ENCODE results near the gene PARP8.

GRCh38 chr5:50763351-50763750, 96.9 kb downstream of the PARP8 start:
- TF ChIP-seq, protein P1, sequence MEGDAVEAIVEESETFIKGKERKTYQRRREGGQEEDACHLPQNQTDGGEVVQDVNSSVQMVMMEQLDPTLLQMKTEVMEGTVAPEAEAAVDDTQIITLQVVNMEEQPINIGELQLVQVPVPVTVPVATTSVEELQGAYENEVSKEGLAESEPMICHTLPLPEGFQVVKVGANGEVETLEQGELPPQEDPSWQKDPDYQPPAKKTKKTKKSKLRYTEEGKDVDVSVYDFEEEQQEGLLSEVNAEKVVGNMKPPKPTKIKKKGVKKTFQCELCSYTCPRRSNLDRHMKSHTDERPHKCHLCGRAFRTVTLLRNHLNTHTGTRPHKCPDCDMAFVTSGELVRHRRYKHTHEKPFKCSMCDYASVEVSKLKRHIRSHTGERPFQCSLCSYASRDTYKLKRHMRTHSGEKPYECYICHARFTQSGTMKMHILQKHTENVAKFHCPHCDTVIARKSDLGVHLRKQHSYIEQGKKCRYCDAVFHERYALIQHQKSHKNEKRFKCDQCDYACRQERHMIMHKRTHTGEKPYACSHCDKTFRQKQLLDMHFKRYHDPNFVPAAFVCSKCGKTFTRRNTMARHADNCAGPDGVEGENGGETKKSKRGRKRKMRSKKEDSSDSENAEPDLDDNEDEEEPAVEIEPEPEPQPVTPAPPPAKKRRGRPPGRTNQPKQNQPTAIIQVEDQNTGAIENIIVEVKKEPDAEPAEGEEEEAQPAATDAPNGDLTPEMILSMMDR (IDR thresholded peaks at IDR 0.05; ENCODE audit: low read length), result no peak
- TF ChIP-seq EZH2 (IDR thresholded peaks at IDR 0.05; ENCODE audit: borderline replicate concordance, low read length), result no peak
